ENCODE measurements around the gene TTI1.
A peak's percentile ranks its signal among the peaks of the same experiment; 100 is the strongest.

The TTI1 gene

GRCh38 chr20:38052870-38053269, 19.6 kb upstream of the TTI1 start:
- Mint-ChIP-seq H3K4me3 (no peak overlapping the region), H3K27ac (no peak overlapping the region), H3K9me3 (no peaks in the 10 kb centered on the region), H3K4me1 (peaks cover 36% of the 10 kb centered on the region), H3K27me3 (ENCODE audit: low read depth) (no peaks in the 10 kb centered on the region), H3K36me3 (ENCODE audit: low read depth) (peaks cover 43% of the 10 kb centered on the region)
- TF ChIP-seq CTCF (IDR thresholded peaks at IDR 0.05; ENCODE audit: unreplicated experiment in 3 of 3): no peak

- Mint-ChIP-seq H3K27me3 (ENCODE audit: low read depth) (no peaks in the 10 kb centered on the region), H3K36me3 (ENCODE audit: low read depth) (peaks cover 41% of the 10 kb centered on the region), H3K27ac (peak overlapping the region in 1 of 3 experiments; percentile 0)
These were observed 17.4 kb upstream of the TTI1 start for GRCh38 chr20:38050686-38051085.

GRCh38 chr20:38049800-38050199, 16.5 kb upstream of the TTI1 start:
- TF ChIP-seq CTCF (IDR thresholded peaks at IDR 0.05; ENCODE audit: unreplicated experiment in 3 of 3): no peak
- H3K36me3 Mint-ChIP-seq (ENCODE audit: low read depth): peaks cover 38% of the 10 kb centered on the region
- no peaks in the 10 kb centered on the region for H3K27me3 Mint-ChIP-seq (ENCODE audit: low read depth)
- peak overlapping the region in 1 of 3 experiments; percentile 51 for H3K27ac Mint-ChIP-seq
- no peaks in the 10 kb centered on the region for H3K9me3 Mint-ChIP-seq
- H3K4me1 Mint-ChIP-seq: peaks cover 36% of the 10 kb centered on the region
- no peak overlapping the region for H3K4me3 Mint-ChIP-seq

More at GRCh38 chr20:38050686-38051085, 17.4 kb upstream of the TTI1 start:
- no peak for TF ChIP-seq CTCF (IDR thresholded peaks at IDR 0.05; ENCODE audit: unreplicated experiment in 3 of 3)
- Mint-ChIP-seq H3K4me3 (no peak overlapping the region), H3K4me1 (peaks cover 41% of the 10 kb centered on the region), H3K9me3 (no peaks in the 10 kb centered on the region)

GRCh38 chr20:38046572-38046971, 13.3 kb upstream of the TTI1 start:
- Mint-ChIP-seq H3K4me1 (peaks cover 35% of the 10 kb centered on the region), H3K27ac (peak overlapping the region in 1 of 3 experiments; percentile 2), H3K27me3 (ENCODE audit: low read depth) (no peaks in the 10 kb centered on the region), H3K36me3 (ENCODE audit: low read depth) (peaks cover 54% of the 10 kb centered on the region), H3K9me3 (no peaks in the 10 kb centered on the region), H3K4me3 (no peak overlapping the region)
- no peak for TF ChIP-seq CTCF (IDR thresholded peaks at IDR 0.05; ENCODE audit: unreplicated experiment in 3 of 3)

- Mint-ChIP-seq H3K27me3 (ENCODE audit: low read depth) (no peaks in the 10 kb centered on the region), H3K9me3 (no peaks in the 10 kb centered on the region), H3K4me1 (peaks cover 31% of the 10 kb centered on the region), H3K36me3 (ENCODE audit: low read depth) (peaks cover 58% of the 10 kb centered on the region), H3K27ac (no peak overlapping the region), H3K4me3 (no peak overlapping the region)
- TF ChIP-seq CTCF (IDR thresholded peaks at IDR 0.05; ENCODE audit: unreplicated experiment in 3 of 3): no peak
These were observed 11.4 kb upstream of the TTI1 start for GRCh38 chr20:38044685-38045084.

GRCh38 chr20:38043512-38044300, 10.4 kb upstream of the TTI1 start:
- TF ChIP-seq CTCF (IDR thresholded peaks at IDR 0.05; ENCODE audit: unreplicated experiment in 3 of 3): no peak
- Mint-ChIP-seq H3K27me3 (ENCODE audit: low read depth) (no peaks in the 10 kb centered on the region), H3K4me3 (no peak overlapping the region), H3K27ac (no peak overlapping the region), H3K4me1 (peaks cover 30% of the 10 kb centered on the region), H3K9me3 (no peaks in the 10 kb centered on the region), H3K36me3 (ENCODE audit: low read depth) (peaks cover 55% of the 10 kb centered on the region)
